ENCODE measurements around the gene C5orf22.

The C5orf22 gene

DNA sequence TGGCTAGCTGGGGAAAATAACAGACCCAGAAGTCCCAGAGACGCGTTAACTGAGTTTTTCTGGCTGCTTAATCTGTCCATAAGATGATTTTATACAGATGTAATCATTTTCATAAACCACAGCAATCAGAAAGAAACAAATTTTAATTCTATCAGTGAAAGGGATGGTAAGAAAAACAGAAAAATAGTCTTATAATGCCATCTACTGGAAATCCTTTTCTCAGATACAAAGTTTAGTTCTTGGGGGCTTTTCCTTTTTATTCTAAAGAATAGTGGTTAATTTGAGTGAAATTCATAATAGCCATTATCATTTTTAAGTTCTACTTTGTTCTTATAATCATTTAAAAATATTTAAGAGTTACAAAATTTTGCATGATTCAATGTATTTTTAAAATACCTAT, 44.6 kb upstream of the C5orf22 start:
- H4K20me1 ChIP-seq (ENCODE audit: control insufficient read depth, insufficient read depth, low read depth, low read length) = no peaks in the 10 kb centered on the region
- TF ChIP-seq EZH2phosphoT487 (IDR thresholded peaks at IDR 0.05; ENCODE audit: borderline replicate concordance, low read length) (no peak), CTCF (IDR thresholded peaks at IDR 0.05; ENCODE audit: low read depth, low read length, poor library complexity, severe bottlenecking) (no peak)
- H3K4me3 ChIP-seq (ENCODE audit: low read length) = no peak overlapping the region
- H3K4me1 ChIP-seq (ENCODE audit: control insufficient read depth, low read length) = no peaks in the 10 kb centered on the region
- H3K9me2 ChIP-seq (replicated peaks; ENCODE audit: control insufficient read depth, low read length) = no peaks in the 10 kb centered on the region
- H3K9me3 ChIP-seq (ENCODE audit: control insufficient read depth, insufficient read depth, low read length) = no peaks in the 10 kb centered on the region
- H3K36me3 ChIP-seq (ENCODE audit: control insufficient read depth, low read length) = peaks cover 64% of the 10 kb centered on the region
- H3K4me2 ChIP-seq (ENCODE audit: low read length) = no peak overlapping the region
- H3K27ac ChIP-seq (ENCODE audit: low read depth, low read length) = no peak overlapping the region
- H3K27me3 ChIP-seq (ENCODE audit: control insufficient read depth, low read length) = no peaks in the 10 kb centered on the region
- no peaks in the 10 kb centered on the region for H3F3A ChIP-seq (ENCODE audit: control insufficient read depth, insufficient read depth)
- no peaks in the 10 kb centered on the region for H3K79me2 ChIP-seq (ENCODE audit: control insufficient read depth, low read length)

DNA sequence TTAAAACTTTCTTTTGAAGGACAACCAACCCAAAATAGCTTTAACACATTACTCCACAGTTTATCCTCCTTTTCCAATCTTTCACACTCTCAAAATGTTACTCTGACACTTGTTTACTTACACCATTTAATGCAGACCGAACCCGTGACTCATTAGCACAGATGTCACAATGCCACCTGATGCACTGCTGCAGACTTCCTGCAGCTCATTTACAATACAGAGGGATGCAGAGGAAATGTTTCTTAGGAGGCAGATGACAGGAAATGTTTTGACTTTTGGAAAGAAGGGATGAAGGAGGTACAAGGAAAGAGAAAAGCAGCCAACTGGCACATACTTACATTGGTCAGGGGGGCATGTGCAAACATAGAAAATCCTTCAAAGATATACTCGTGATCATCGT, 39.2 kb upstream of the C5orf22 start:
- Histone ChIP-seq H4K20me1 (ENCODE audit: control insufficient read depth, insufficient read depth, low read depth, low read length) (no peaks in the 10 kb centered on the region), H3K9me2 (replicated peaks; ENCODE audit: control insufficient read depth, low read length) (no peaks in the 10 kb centered on the region), H3K4me1 (ENCODE audit: control insufficient read depth, low read length) (no peaks in the 10 kb centered on the region), H3F3A (ENCODE audit: control insufficient read depth, insufficient read depth) (no peaks in the 10 kb centered on the region), H3K9me3 (ENCODE audit: control insufficient read depth, insufficient read depth, low read length) (no peaks in the 10 kb centered on the region), H3K27me3 (ENCODE audit: control insufficient read depth, low read length) (no peaks in the 10 kb centered on the region), H3K36me3 (ENCODE audit: control insufficient read depth, low read length) (peaks cover 71% of the 10 kb centered on the region), H3K27ac (ENCODE audit: low read depth, low read length) (no peak overlapping the region), H3K79me2 (ENCODE audit: control insufficient read depth, low read length) (no peaks in the 10 kb centered on the region), H3K4me2 (ENCODE audit: low read length) (no peak overlapping the region), H3K4me3 (ENCODE audit: low read length) (no peak overlapping the region)
- no peak for TF ChIP-seq CTCF (IDR thresholded peaks at IDR 0.05; ENCODE audit: low read depth, low read length, poor library complexity, severe bottlenecking)
- TF ChIP-seq EZH2phosphoT487 (IDR thresholded peaks at IDR 0.05; ENCODE audit: borderline replicate concordance, low read length) = no peak

GRCh38 chr5:31495336-31495735, 36.8 kb upstream of the C5orf22 start:
- H3K9me2 ChIP-seq (replicated peaks; ENCODE audit: control insufficient read depth, low read length) = no peaks in the 10 kb centered on the region
- no peak overlapping the region for H3K4me2 ChIP-seq (ENCODE audit: low read length)
- H3K36me3 ChIP-seq (ENCODE audit: control insufficient read depth, low read length) = peaks cover 80% of the 10 kb centered on the region
- H3K4me3 ChIP-seq (ENCODE audit: low read length) = no peak overlapping the region
- H3K27ac ChIP-seq (ENCODE audit: low read depth, low read length) = no peak overlapping the region
- H3K9me3 ChIP-seq (ENCODE audit: control insufficient read depth, insufficient read depth, low read length) = no peaks in the 10 kb centered on the region
- H3F3A ChIP-seq (ENCODE audit: control insufficient read depth, insufficient read depth) = no peaks in the 10 kb centered on the region
- TF ChIP-seq EZH2phosphoT487 (IDR thresholded peaks at IDR 0.05; ENCODE audit: borderline replicate concordance, low read length) (no peak), CTCF (IDR thresholded peaks at IDR 0.05; ENCODE audit: low read depth, low read length, poor library complexity, severe bottlenecking) (no peak)
- no peaks in the 10 kb centered on the region for H4K20me1 ChIP-seq (ENCODE audit: control insufficient read depth, insufficient read depth, low read depth, low read length)
- H3K27me3 ChIP-seq (ENCODE audit: control insufficient read depth, low read length) = no peaks in the 10 kb centered on the region
- no peaks in the 10 kb centered on the region for H3K4me1 ChIP-seq (ENCODE audit: control insufficient read depth, low read length)
- H3K79me2 ChIP-seq (ENCODE audit: control insufficient read depth, low read length) = no peaks in the 10 kb centered on the region

GRCh38 chr5:31496301-31496700, 35.8 kb upstream of the C5orf22 start:
- no peak overlapping the region for H3K4me3 ChIP-seq (ENCODE audit: low read length)
- H3K79me2 ChIP-seq (ENCODE audit: control insufficient read depth, low read length) = no peaks in the 10 kb centered on the region

More at GRCh38 chr5:31496301-31496700, 35.8 kb upstream of the C5orf22 start:
- Histone ChIP-seq H3K27me3 (ENCODE audit: control insufficient read depth, low read length) (no peaks in the 10 kb centered on the region), H3K36me3 (ENCODE audit: control insufficient read depth, low read length) (peaks cover 81% of the 10 kb centered on the region), H4K20me1 (ENCODE audit: control insufficient read depth, insufficient read depth, low read depth, low read length) (no peaks in the 10 kb centered on the region), H3K4me1 (ENCODE audit: control insufficient read depth, low read length) (no peaks in the 10 kb centered on the region), H3K9me3 (ENCODE audit: control insufficient read depth, insufficient read depth, low read length) (no peaks in the 10 kb centered on the region), H3K9me2 (replicated peaks; ENCODE audit: control insufficient read depth, low read length) (no peaks in the 10 kb centered on the region), H3K27ac (ENCODE audit: low read depth, low read length) (no peak overlapping the region), H3F3A (ENCODE audit: control insufficient read depth, insufficient read depth) (no peaks in the 10 kb centered on the region), H3K4me2 (ENCODE audit: low read length) (no peak overlapping the region)
- no peak for TF ChIP-seq CTCF (IDR thresholded peaks at IDR 0.05; ENCODE audit: low read depth, low read length, poor library complexity, severe bottlenecking)
- no peak for TF ChIP-seq EZH2phosphoT487 (IDR thresholded peaks at IDR 0.05; ENCODE audit: borderline replicate concordance, low read length)

Data from DOHH2 (cell line).